Neural cell (in vitro differentiated cells): ENCODE measurements around the gene ZNF830. TPM values are rescaled to one million over a fixed set of nuclear protein-coding genes. Genes with fewer than 3 reads are reported as not detected.

ENCODE experiments used
- H2AFZ ChIP-seq: fragments of 200-600, 300-800 bp; sonication (generic), shearing (Covaris generic); 2 replicates; pipeline ENCODE4 v1.6.0; 2014; ENCODE audit warnings: low read depth, mild to moderate bottlenecking, antibody characterized with exemption, low read length, moderate library complexity
- H3F3A ChIP-seq: fragments of 200-600 bp; shearing (Covaris generic); 2 replicates; pipeline ENCODE4 v1.6.1; 2016; ENCODE audit warnings: mild to moderate bottlenecking, moderate library complexity, mixed read lengths, antibody characterized with exemption, low read length; ENCODE audit not compliant: insufficient read depth, poor library complexity, severe bottlenecking
- H3K27ac ChIP-seq: fragments of 200-600, 300-800 bp; sonication (generic), shearing (Covaris generic); 2 replicates; pipeline ENCODE4 v1.5.1; 2014; ENCODE audit warnings: mild to moderate bottlenecking, low read length, moderate library complexity
- H3K27me3 ChIP-seq: fragments of 300-800, 200-600 bp; sonication (generic), shearing (Covaris generic); 2 replicates; pipeline ENCODE4 v1.6.0; 2014; ENCODE audit warnings: mild to moderate bottlenecking, low read depth, low read length, moderate library complexity; ENCODE audit not compliant: insufficient read depth
- H3K36me3 ChIP-seq: fragments of 300-800, 200-600 bp; sonication (generic), shearing (Covaris generic); 2 replicates; pipeline ENCODE4 v1.5.1; 2014; ENCODE audit warnings: mild to moderate bottlenecking, antibody characterized with exemption, low read length, moderate library complexity; ENCODE audit not compliant: insufficient read depth
- H3K4me2 ChIP-seq: fragments of 300-800, 200-600 bp; sonication (generic), shearing (Covaris generic); 2 replicates; pipeline ENCODE4 v1.6.0; 2014; ENCODE audit warnings: mild to moderate bottlenecking, low read length
- H3K4me3 ChIP-seq: fragments of 300-800, 200-600 bp; sonication (generic), shearing (Covaris generic); 2 replicates; pipeline ENCODE4 v1.5.1; 2014; ENCODE audit warnings: mild to moderate bottlenecking, low read length, moderate library complexity
- H3K79me2 ChIP-seq: fragments of 200-600 bp; shearing (Covaris generic); replicated peaks from 2 replicates; pipeline ENCODE4 v1.6.0; 2014; ENCODE audit warnings: mild to moderate bottlenecking, low read length, moderate library complexity; ENCODE audit not compliant: insufficient read depth
- H3K9ac ChIP-seq: fragments of 300-800, 200-600 bp; sonication (generic), shearing (Covaris generic); 2 replicates; pipeline ENCODE4 v1.6.1; 2016; ENCODE audit warnings: mild to moderate bottlenecking, low read length, mixed read lengths
- H3K9me2 ChIP-seq: fragments of 200-600 bp; shearing (Covaris generic); 2 replicates; pipeline ENCODE4 v1.6.1; 2016; ENCODE audit warnings: mild to moderate bottlenecking, low read length, mixed read lengths; ENCODE audit not compliant: insufficient read depth
- H3K9me3 ChIP-seq: fragments of 200-600, 300-800 bp; sonication (generic), shearing (Covaris generic); 2 replicates; pipeline ENCODE4 v1.6.1; 2016; ENCODE audit warnings: mild to moderate bottlenecking, mixed run types, low read length, moderate library complexity, mixed read lengths
- H4K20me1 ChIP-seq: fragments of 200-600 bp; shearing (Covaris generic); 2 replicates; pipeline ENCODE4 v1.6.1; 2016; ENCODE audit warnings: mild to moderate bottlenecking, mixed run types; ENCODE audit not compliant: insufficient read depth
- EP300 ChIP-seq: fragments of 450-650 bp; conservative IDR thresholded peaks from 2 replicates; pipeline ENCODE4 v1.6.1; 2014; ENCODE audit warnings: antibody characterized with exemption, mild to moderate bottlenecking, moderate library complexity; ENCODE audit not compliant: poor library complexity, severe bottlenecking
- EZH2 ChIP-seq: fragments of 200-600, 300-800 bp; shearing (Covaris generic), sonication (generic); IDR thresholded peaks from 2 replicates; pipeline ENCODE4 v1.6.1; 2014; ENCODE audit warnings: antibody characterized with exemption, low read length, borderline replicate concordance, mild to moderate bottlenecking; ENCODE audit not compliant: insufficient read depth, poor library complexity, severe bottlenecking
- MXI1 ChIP-seq: fragments of 450-650 bp; conservative IDR thresholded peaks from 2 replicates; pipeline ENCODE4 v1.6.1; 2014; ENCODE audit warnings: antibody characterized with exemption, mild to moderate bottlenecking; ENCODE audit not compliant: poor library complexity, severe bottlenecking
- POLR2AphosphoS5 ChIP-seq: IDR thresholded peaks from 2 replicates; pipeline ENCODE4 v1.6.1; 2012
- RAD21 ChIP-seq: fragments of 450-650 bp; conservative IDR thresholded peaks from 2 replicates; pipeline ENCODE4 v1.6.1; 2014; ENCODE audit warnings: antibody characterized with exemption, mild to moderate bottlenecking, moderate library complexity
- SMC3 ChIP-seq: fragments of 450-650 bp; conservative IDR thresholded peaks from 2 replicates; pipeline ENCODE4 v1.6.1; 2014; ENCODE audit warnings: antibody characterized with exemption, mild to moderate bottlenecking, moderate library complexity; ENCODE audit not compliant: poor library complexity
- TAF1 ChIP-seq: IDR thresholded peaks from 2 replicates; pipeline ENCODE4 v1.6.1; 2012; ENCODE audit warnings: low read depth
- polyA plus RNA-seq: library from polyadenylated mRNA; depleted of rRNA; stranded (reverse); fragments of >200 nt; gene quantifications from 2 replicates; pipeline ENCODE4 v1.2.3, GENCODE V29; 2014
- TF ChIP-seq, protein P1 (sequence below): fragments of 450-650 bp; IDR thresholded peaks from 2 replicates; pipeline ENCODE4 v1.5.1; 2014; ENCODE audit warnings: antibody characterized with exemption, mild to moderate bottlenecking, moderate library complexity; ENCODE audit not compliant: poor library complexity, severe bottlenecking
- TF ChIP-seq, protein P2 (sequence below): IDR thresholded peaks from 2 replicates; pipeline ENCODE4 v1.6.1; 2012; ENCODE audit warnings: borderline replicate concordance

ZNF830 gene
- polyA plus RNA-seq, 1 donor from 2014 or later, result 14.7 TPM

DNA sequence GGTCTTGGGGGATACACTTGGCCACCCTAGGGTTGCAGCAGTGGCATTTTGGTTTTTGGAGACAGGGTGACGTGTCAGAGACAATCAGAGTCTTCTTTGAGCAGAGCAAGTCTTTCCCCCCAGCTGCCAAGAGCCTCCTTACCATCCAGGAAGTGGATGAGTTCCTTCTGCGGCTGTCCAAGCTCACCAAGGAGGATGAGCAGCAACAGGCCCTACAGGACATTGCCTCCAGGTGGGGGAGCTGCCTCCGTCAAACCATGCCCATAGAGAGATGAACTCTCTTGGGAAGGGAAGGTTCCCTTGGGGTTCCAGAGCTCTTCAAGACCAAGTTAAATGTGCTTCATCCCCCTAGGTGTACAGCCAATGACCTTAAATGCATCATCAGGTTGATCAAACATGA lies 30.3 kb downstream of the ZNF830 start:
- H3F3A ChIP-seq, result no peaks in the 10 kb centered on the region
- no peaks in the 10 kb centered on the region for H4K20me1 ChIP-seq
- H2AFZ ChIP-seq, result no peak overlapping the region
- no peaks in the 10 kb centered on the region for H3K9me3 ChIP-seq
- no peak overlapping the region for H3K4me2 ChIP-seq
- no peak overlapping the region for H3K4me3 ChIP-seq
- no peak overlapping the region for H3K9ac ChIP-seq
- no peak overlapping the region for H3K27ac ChIP-seq
- H3K9me2 ChIP-seq, result no peaks in the 10 kb centered on the region
- no peaks in the 10 kb centered on the region for H3K79me2 ChIP-seq
- no peaks in the 10 kb centered on the region for H3K27me3 ChIP-seq
- no peaks in the 10 kb centered on the region for H3K36me3 ChIP-seq
- TF ChIP-seq SMC3 (no peak), MXI1 (no peak), RAD21 (no peak), POLR2AphosphoS5 (no peak), EP300 (no peak), EZH2 (no peak), TAF1 (no peak)
- TF ChIP-seq, protein P1, sequence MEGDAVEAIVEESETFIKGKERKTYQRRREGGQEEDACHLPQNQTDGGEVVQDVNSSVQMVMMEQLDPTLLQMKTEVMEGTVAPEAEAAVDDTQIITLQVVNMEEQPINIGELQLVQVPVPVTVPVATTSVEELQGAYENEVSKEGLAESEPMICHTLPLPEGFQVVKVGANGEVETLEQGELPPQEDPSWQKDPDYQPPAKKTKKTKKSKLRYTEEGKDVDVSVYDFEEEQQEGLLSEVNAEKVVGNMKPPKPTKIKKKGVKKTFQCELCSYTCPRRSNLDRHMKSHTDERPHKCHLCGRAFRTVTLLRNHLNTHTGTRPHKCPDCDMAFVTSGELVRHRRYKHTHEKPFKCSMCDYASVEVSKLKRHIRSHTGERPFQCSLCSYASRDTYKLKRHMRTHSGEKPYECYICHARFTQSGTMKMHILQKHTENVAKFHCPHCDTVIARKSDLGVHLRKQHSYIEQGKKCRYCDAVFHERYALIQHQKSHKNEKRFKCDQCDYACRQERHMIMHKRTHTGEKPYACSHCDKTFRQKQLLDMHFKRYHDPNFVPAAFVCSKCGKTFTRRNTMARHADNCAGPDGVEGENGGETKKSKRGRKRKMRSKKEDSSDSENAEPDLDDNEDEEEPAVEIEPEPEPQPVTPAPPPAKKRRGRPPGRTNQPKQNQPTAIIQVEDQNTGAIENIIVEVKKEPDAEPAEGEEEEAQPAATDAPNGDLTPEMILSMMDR, result no peak
- TF ChIP-seq, protein P2, sequence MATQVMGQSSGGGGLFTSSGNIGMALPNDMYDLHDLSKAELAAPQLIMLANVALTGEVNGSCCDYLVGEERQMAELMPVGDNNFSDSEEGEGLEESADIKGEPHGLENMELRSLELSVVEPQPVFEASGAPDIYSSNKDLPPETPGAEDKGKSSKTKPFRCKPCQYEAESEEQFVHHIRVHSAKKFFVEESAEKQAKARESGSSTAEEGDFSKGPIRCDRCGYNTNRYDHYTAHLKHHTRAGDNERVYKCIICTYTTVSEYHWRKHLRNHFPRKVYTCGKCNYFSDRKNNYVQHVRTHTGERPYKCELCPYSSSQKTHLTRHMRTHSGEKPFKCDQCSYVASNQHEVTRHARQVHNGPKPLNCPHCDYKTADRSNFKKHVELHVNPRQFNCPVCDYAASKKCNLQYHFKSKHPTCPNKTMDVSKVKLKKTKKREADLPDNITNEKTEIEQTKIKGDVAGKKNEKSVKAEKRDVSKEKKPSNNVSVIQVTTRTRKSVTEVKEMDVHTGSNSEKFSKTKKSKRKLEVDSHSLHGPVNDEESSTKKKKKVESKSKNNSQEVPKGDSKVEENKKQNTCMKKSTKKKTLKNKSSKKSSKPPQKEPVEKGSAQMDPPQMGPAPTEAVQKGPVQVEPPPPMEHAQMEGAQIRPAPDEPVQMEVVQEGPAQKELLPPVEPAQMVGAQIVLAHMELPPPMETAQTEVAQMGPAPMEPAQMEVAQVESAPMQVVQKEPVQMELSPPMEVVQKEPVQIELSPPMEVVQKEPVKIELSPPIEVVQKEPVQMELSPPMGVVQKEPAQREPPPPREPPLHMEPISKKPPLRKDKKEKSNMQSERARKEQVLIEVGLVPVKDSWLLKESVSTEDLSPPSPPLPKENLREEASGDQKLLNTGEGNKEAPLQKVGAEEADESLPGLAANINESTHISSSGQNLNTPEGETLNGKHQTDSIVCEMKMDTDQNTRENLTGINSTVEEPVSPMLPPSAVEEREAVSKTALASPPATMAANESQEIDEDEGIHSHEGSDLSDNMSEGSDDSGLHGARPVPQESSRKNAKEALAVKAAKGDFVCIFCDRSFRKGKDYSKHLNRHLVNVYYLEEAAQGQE, result no peak

DNA sequence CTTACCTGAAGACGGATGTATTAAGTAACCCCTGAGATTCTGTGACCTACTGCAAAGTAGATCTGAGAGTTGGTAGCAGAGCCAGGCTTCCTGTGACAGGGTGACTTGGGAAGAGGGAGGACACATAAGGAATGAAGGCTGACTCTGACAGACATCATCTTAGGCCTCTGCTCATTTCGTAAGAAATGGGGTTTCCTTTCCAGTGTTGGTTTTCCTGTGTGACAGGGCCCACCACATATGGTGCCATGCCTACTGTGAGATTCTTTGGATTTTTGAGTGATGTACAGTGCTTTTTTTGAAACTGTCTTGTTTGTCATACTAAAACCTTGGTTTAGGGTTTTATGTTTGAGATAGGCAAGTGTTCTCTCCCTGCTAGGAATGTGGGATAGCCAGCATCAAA lies 31.7 kb downstream of the ZNF830 start:
- Histone ChIP-seq H3K79me2 (no peaks in the 10 kb centered on the region), H4K20me1 (no peaks in the 10 kb centered on the region), H3K27me3 (no peaks in the 10 kb centered on the region), H3F3A (no peaks in the 10 kb centered on the region), H3K9me3 (no peaks in the 10 kb centered on the region), H2AFZ (no peak overlapping the region), H3K9ac (no peak overlapping the region), H3K27ac (no peak overlapping the region), H3K9me2 (no peaks in the 10 kb centered on the region), H3K4me3 (no peak overlapping the region), H3K4me2 (no peak overlapping the region), H3K36me3 (no peaks in the 10 kb centered on the region)
- no peak for TF ChIP-seq RAD21
- TF ChIP-seq, protein P1, result no peak
- no peak for TF ChIP-seq EZH2
- TF ChIP-seq SMC3, result no peak
- no peak for TF ChIP-seq TAF1
- no peak for TF ChIP-seq MXI1
- no peak for TF ChIP-seq POLR2AphosphoS5
- no peak for TF ChIP-seq EP300
- TF ChIP-seq, protein P2, result no peak
